ENCODE results near the gene PLCH2.

PLCH2 gene

DNA sequence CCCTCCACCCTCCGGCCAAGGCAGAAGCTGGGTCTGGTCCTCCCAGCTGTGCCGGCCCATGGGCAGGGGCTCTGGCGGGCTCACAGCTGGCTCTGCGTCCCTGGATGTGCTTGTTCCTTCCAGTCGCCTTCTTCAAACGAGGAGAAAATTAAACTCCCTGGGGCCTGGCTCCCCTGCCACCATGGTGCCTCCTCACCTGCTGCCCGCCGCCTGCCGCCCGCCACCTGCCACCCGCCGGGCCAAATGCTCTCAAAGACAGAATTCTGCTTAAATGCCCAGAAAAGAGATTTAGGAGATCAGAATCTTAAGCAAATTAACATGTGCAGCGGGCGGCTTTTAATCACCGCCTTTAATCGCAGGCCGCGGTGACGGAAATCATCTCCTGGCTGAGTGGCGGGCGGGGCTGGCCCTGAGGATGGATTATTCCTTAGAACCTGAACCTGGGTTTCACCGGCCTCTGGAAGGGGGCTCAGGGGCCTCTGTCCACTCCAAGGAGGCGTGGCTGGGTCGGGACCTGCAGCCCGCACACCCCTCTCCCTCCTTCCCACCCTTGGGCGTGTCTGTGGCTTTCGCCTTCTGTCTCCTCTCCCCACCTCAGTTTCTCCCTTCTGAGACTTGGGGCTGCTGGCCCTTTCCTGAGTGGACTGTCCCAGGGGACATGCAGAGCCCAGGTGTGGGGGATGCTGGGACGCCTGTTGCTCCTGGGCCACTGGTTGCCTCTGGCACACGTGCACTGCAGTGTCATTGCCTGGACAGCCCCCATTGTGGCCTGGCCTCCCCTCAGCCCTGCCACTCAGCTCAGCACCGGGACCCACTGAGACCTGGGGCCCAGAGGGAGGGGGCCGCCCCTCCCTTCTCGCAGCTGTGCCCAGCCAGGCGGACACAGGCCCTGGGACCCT is 10.5 kb upstream of the PLCH2 start:
- TF ChIP-seq, protein P1, sequence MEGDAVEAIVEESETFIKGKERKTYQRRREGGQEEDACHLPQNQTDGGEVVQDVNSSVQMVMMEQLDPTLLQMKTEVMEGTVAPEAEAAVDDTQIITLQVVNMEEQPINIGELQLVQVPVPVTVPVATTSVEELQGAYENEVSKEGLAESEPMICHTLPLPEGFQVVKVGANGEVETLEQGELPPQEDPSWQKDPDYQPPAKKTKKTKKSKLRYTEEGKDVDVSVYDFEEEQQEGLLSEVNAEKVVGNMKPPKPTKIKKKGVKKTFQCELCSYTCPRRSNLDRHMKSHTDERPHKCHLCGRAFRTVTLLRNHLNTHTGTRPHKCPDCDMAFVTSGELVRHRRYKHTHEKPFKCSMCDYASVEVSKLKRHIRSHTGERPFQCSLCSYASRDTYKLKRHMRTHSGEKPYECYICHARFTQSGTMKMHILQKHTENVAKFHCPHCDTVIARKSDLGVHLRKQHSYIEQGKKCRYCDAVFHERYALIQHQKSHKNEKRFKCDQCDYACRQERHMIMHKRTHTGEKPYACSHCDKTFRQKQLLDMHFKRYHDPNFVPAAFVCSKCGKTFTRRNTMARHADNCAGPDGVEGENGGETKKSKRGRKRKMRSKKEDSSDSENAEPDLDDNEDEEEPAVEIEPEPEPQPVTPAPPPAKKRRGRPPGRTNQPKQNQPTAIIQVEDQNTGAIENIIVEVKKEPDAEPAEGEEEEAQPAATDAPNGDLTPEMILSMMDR (IDR thresholded peaks at IDR 0.05): no peak

DNA sequence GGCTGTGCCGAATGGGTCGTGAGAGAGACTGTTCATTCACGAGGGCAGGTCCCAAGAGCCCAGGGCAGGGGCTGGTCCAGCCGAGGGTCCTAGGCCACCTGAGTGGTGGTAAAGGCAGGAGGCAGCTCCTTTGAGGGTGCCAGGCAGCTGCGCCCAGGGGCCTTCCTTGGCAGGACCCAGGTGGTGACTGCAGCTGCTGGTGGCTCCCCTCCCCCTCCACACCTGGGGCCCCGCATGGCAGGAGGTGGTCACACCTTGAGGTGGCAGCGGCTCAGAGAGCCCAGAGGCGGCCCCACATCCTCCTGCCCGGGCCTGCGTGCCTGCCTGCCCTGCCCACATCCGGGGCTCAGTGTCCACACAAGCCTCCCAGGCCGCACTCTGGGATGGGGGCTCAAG is 9.8 kb upstream of the PLCH2 start:
- TF ChIP-seq, protein P1 (IDR thresholded peaks at IDR 0.05): no peak

DNA sequence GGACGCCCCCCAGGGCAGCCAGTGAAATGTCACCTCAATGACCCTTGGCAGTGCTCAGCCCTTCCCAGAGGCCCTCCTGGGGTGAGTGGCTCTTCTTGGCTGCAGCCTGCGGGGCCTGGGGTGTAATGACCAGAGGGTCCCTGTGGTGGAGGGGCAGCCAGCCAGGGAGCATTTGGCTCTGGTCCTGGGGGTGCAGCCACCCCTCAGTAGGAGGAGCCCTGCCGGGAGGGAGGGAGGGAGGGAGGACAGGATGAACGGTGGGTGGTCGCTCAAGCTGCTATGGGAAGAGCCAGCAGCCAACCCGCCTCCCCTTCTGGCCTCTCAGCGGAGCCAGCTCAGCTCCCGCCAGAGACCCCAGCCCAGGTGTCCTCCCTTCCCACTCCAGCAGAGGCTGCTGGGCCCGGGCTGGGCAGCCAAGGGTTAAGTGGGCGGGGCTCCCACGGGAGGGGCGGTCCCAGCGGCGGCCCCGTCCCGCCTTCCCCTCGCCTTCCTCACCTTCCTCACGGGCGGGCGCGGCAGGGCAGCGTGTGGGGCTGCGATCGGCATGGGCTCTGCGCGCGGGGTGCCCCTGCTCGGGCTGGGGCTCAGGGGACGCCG is 9.0 kb upstream of the PLCH2 start:
- TF ChIP-seq, protein P1 (IDR thresholded peaks at IDR 0.05): no peak

DNA sequence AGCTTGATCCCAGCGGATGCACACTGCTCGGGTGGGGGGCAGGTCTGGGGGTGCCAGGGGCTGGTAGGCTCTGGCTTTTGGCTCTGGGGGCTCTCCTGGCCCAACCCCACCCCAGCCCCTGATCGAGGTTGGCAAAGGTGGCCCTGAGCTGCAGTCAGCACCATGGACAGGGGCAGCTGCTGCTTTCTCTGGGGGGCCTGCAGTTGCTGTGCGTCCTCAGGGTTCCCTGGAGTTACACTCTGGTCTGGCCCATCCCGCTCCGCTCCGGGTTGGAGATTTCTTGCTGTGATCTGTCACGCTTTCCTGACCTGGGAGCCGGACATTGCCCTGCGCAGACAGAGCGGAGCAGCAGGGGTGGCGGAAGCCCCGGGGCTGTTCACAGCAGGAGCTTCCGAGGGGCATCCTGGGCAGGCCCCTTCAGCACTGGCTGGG is 8.0 kb upstream of the PLCH2 start:
- TF ChIP-seq, protein P1 (IDR thresholded peaks at IDR 0.05): no peak

DNA sequence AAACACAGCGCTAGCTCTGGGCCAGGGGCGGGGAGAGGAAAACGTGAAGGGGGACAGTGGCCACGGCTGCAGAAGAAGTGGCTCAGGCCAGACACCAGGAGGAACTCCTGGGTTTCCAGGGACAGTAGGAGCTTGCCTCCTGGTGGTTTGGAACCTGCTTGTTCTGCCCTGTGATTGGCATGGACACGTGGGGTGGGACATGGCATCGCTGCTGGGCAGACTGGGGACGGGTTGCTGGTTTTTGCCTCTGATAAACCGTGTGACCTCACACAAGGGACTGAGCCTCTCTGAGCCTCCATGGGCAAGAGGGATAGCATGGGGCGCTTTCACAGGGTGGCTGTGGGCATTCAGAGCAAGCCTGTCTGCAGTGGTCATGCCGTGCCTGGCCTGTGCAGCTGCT is 7.5 kb upstream of the PLCH2 start:
- TF ChIP-seq, protein P1 (IDR thresholded peaks at IDR 0.05): no peak

DNA sequence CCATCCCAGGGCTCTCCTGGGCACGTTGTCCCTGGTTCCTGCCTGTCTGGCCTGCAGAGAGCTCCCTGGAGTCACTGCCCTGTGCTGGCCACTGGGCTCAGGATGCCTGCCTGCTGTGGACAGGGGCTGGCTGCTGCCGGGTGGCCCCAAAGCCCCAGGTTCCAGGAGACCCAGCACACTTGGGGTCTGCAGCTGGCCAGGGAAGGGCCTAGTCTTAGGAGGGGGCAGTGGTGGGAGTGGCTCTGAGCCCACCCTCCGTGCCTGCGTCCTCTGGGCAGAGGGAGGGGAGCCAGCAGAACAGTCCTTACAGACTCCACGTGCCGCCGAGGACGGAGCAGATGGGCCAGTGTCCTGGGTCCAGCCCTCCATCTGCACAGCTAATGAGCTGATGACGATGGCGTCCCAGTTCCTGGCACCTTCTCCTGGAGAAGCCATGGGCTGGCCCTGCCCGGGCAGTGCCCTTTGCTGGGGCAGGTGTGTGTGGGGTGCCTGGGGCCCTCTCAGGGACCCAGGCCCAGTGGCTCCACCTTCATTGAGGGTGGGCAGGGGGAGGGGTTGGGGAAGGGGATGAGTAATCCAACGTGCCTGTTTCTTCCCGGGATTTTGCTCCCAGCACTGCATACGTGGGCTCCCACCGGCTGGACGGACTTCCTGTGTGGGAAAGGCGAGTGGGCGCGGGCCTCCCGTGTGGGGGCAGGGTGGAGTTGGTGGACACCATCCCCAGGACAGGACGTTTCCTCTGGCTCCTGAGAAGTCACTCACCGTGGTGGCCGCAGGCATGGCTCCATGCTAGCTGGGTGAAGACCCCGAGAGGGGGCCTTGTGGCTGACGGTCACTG is 6.8 kb upstream of the PLCH2 start:
- TF ChIP-seq, protein P1 (IDR thresholded peaks at IDR 0.05): no peak
